GM18873 (cell line): ENCODE measurements around the gene CEACAM4.
"Not testable (repeated sequence)": the region's sequence is repeated elsewhere in the genome, so short reads cannot be mapped to it uniquely, and the experiment has no call there.

Source experiments
- ATAC-seq: cut with Tn5 transposase; IDR thresholded peaks from one replicate; pipeline ENCODE4 v1.9.1; 2021; ENCODE audit warnings: mild to moderate bottlenecking, moderate library complexity, moderate number of reproducible peaks; ENCODE audit not compliant: unreplicated experiment, low FRiP score

Gene CEACAM4

DNA sequence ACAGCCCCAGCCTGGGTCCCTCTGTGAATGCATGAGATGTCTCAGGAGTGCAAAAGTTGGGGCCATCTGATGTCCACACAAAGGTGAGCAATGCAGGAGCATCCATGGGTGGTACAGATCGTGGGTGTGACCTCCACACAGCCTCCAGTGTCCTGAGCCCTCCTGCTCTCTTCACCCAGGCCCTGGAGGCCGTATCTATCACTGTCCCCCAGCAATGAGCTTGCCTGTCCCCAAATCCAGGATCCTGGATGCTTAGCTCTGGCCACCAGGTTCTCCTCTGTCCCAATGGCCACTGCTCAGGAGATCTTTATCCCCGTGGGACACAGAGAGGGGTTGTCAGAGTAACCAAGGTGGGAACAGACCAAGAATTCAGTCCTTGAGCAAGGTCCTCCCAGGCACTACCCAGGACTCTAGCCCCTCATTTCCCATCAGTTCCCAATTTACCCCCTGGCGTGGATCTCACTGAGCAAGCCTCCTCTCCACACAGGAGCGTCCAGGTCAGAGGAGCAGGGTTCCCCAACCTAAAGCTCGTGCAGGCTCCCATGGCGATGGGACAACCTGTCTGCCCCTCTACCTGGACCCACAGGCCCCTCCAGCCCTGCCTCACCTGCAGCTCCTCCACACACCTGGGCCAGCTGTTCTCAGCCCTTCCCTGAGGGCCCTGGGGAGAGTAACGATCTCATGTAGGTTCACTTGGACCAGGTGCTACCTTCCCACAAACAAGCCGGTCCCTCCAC lies 39.6 kb downstream of the CEACAM4 start:
- no peak for ATAC-seq

DNA sequence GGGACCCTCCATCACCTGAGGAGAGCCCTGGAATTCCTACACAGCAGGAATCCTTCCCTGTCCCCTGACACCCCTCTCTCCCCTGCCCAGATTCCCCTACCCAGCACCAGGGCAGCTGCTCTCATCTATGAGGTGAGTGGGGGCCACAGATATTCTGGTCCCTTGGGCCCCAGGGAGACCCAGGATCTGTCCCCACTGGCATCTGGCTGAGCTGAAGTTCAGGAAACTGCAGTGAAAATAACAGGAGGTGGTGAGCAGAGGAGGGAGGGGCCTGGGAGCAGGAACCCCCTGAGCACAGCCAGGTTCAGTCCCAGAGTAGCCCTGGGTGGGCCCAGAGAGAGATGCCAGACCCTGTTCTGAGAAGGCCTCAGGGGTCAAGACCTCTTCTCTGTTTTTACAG lies 40.8 kb downstream of the CEACAM4 start:
- no peak for ATAC-seq

DNA sequence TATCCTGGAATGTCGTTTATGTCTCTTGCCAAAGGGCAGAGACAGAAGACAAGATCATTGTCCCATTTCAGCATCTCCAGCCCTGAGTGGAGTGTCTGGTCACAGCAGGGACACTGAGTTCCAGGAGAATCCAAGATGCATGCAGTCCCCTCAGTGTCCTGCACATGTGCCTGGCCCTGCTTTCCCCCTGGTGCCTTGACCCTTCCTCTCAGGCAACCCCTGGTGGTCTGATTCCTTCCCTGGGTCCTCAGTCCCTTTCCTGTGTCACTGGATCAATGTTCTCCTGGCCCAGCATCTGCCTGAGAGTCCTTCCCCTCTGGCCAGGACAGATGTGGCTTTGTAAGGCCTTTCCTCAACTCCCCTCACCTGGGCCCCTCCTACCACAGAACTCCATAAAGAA lies 41.9 kb downstream of the CEACAM4 start:
- no peak for ATAC-seq

DNA sequence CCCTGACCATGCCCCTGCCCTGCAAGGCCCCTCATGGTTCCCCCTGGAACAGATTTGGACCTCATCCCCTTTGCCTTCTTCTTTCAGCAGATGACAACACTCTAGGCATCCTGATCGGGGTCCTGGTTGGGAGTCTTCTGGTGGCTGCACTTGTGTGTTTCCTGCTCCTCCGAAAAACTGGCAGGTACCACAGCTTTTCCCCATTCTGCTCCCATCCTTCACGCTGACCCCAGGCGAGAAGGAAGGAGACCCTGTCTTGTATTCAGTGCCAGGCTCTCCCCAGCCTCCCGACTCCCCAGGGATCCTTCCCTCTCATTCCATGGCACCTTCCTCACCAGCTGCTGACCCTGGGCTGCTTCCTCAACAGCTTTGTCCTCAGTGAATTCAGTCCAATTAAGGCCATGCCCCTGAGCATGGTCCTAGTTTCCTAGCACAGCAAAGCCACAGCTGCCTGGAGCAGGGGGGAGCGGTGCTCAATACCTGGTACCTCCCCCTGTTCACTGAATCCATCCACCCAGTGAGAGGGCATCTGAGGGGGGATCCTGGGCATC lies 42.5 kb downstream of the CEACAM4 start:
- no peak for ATAC-seq

DNA sequence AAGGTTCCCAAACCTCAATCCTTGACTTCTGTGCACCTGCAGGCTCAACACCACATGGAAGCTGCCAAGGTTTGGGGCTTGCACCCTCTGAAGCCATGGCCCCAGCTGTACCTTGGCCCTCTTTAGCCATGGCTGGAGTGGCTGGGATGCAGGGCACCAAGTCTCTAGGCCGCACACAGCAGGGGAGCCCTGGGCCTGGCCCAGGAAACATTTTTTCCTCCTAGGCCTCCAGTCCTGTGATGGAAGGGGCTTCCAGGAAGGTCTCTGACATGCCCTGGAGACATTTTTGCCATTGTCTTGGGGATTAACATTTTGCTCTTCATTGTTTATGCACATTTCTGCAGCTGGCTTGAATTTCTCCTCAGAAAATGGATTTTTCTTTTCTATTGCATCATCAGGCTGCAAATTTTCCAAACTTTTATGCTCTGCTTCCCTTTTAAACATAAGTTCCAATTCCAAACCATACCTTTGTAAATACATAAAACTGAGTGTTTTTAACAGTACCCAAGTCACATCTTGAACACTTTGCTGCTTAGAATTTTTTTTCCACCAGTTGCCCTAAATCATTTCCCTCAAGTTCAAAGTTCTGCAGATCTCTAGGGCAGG lies 44.2 kb downstream of the CEACAM4 start:
- ATAC-seq, result not testable (repeated sequence)

DNA sequence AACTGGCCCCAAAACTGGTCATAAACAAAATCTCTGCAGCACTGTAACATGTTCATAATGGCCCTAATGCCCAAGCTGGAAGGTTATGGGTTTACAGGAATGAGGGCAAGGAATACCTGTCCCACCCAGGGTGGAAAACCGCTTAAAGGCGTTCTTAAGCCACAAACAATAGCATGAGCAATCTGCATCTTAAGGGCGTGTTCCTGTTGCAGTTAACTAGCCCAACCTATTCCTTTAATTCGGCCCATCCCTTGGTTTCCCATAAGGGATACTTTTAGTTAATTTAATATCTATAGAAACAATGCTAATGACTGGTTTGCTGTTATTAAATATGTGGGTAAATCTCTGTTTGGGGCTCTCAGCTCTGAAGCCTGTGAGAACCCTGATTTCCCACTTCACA lies 45.8 kb downstream of the CEACAM4 start:
- not testable (repeated sequence) for ATAC-seq

DNA sequence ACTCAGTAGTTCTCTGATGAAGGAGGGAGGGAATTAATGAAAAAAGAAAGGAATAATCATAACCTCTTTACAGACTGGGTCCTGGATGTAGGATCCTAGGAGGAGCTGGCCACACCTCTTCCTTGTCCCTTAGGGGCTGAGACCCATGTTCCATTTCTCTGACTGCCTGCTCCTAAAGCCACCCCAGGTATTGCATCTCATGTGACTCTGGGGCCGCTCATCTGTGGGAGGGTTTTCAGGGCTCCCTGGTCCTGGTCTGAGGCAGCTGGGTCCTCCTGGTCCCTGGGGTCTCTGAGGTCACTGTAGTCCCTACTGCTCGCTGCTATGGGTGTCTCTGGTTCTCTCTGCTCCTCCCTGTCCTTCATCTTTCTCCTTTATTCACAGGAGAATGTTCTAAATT lies 48.0 kb downstream of the CEACAM4 start:
- ATAC-seq, result no peak

DNA sequence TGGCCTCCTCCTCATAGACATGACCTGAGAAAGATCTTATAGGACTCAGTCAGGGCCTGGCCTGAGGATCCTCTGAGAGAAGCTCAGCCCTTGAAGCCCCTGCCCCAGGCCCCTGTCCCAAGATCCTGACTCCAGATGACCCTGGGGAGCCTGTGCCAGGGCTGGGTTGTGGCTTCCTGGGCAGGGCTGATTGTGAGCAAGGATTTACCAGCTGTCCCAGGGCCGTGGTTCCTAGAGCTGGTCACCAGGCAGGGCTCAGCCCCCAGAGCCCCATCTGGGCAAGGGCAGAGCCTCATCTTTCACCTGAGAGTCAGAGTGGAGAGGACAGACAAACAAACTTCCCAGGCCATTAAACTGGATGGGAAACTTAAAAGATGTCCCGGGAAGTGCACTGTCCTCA lies 49.0 kb downstream of the CEACAM4 start:
- no peak for ATAC-seq

DNA sequence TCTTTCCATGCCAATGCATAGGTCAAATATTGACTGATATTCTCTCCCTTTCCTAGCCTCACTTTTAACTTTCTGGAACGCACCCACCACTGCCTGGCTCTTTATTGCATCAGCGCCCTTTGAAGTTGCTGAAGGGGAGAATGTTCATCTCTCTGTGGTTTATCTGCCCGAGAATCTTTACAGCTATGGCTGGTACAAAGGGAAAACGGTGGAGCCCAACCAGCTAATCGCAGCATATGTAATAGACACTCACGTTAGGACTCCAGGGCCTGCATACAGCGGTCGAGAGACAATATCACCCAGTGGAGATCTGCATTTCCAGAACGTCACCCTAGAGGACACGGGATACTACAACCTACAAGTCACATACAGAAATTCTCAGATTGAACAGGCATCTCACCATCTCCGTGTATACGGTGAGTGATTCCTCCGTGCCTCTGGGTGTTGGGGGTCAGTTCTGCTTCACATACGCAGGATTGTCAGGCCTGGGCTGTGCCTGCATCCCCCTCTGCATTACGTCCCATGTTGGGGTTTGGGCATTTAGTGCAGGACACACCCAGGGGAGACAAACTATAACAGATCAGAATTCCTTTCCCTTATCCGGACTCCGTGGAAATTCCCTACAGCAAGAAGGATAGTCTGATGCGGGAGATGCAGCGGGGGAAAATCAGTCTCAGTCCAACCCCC lies 49.6 kb downstream of the CEACAM4 start:
- no peak for ATAC-seq

DNA sequence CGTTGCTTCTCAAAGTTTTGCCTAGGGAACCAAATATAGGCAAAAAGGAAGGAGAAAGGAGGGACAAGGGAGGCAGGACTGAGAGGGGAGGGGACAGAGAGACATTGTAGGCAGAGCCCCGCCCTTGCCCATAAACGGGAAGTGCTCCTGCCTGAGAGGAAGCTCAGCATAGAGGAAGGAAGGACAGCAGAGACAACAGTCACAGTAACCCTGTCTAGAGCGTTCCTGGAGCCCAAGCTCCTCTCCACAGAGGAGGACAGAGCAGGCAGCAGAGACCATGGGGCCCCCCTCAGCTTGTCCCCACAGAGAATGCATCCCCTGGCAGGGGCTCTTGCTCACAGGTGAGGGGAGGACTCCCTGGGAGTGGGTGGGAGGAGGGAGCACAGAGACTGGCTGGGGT lies 50.9 kb downstream of the CEACAM4 start, which contains the start of gene CEACAM21:
TSS of gene CEACAM21 (plus strand) at position 169 of the 400 bp plus-strand sequence. CDS start at position 278, 109 bp downstream.
- no peak for ATAC-seq

DNA sequence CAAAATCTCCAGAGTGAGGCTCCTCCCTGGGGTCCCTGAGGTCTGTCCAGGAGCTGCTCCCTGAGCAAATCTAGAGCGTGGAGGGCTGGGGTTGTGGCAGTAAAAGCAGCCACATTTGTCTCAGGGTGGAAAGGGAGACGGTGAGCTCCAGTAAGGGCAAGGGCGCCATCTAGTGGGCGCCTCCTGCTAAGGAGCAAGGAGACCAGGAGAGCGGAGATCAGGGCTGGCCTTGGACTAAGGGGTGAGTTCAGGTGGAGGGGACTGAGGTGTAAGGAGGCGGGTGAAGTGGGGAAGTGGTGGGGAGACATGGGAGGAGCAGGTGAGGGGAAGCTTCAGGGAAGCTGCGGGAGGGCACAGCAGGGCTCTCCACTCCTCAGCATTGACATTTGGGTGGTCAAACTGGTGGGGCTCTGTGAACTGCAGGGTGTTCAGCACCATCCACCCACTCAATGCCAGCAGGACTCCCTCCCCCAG lies 56.2 kb downstream of the CEACAM4 start:
- no peak for ATAC-seq

DNA sequence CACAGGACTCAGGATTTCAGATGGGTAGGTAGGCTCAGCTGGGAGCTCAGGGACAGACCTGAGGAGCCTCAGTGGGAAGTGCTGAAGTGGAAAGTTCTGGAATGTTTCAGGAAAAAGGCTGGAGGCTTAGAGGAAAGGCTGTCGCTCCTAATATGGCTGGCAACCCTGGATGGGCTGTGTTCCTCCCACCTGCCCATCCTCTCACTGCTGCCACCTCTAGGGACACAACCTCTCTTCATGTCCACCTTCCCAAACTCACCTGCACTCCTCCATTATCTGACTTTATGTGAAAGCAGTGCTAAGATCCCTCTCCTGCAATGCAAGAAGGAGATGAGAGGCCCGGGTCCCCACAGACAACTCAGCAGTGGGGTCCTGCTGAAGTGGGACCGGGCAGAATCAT lies 56.7 kb downstream of the CEACAM4 start:
- no peak for ATAC-seq

DNA sequence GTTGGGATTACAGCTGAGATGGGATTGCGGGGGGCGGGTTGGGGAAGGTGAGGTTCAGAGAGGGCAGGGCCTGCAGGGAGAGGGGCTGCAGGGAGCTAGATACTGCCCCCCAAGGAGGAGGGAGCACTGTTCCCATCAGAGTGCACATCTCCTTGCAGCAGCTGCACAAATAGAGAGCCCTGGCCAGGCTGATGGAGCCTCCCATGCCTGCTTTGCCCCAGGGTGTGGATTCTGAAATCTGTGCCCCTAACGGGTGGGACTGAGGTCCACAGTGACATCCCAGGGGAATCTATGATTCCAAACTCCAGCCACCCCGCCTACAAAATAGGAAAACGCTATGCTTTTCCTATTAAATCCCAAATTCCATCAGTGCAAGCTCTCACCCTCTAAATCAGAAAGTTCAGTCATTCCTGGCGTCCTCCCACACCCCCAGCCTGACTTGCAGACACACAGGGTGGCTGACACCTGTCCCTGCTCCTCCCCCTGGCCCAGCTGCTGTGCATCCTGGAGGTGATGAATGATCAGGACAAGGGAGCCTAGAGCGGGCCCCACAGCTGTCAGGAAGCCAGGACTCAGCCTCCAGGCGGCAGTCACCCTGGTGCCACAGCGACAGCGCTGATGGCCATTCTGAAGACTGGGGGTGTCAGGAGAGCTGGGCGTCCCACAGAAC lies 57.3 kb downstream of the CEACAM4 start:
- ATAC-seq, result no peak
